ENCODE data around the gene CDK10.

Gene CDK10

DNA sequence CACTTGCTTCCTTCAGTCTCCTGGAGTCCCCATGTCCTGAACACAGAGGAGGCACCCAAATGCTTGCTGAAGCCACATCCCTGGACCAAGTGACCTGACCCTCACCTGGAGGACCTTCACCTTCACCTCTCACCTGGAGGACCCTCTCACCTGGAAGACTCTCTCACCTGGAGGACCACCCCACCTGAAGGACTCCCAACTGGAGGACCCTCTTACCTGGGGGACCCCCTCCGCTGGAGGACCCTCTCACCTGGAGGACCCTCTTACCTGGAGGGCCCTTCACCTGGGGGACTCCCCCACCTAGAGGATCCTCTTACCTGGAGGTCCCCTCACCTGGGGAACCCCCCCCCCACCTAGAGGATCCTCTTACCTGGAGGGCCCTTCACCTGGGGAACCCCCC is 573 bp upstream of the CDK10 start:
- TF ChIP-seq, protein P1, sequence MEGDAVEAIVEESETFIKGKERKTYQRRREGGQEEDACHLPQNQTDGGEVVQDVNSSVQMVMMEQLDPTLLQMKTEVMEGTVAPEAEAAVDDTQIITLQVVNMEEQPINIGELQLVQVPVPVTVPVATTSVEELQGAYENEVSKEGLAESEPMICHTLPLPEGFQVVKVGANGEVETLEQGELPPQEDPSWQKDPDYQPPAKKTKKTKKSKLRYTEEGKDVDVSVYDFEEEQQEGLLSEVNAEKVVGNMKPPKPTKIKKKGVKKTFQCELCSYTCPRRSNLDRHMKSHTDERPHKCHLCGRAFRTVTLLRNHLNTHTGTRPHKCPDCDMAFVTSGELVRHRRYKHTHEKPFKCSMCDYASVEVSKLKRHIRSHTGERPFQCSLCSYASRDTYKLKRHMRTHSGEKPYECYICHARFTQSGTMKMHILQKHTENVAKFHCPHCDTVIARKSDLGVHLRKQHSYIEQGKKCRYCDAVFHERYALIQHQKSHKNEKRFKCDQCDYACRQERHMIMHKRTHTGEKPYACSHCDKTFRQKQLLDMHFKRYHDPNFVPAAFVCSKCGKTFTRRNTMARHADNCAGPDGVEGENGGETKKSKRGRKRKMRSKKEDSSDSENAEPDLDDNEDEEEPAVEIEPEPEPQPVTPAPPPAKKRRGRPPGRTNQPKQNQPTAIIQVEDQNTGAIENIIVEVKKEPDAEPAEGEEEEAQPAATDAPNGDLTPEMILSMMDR (IDR thresholded peaks at IDR 0.05), result no peak
- no peak for TF ChIP-seq ZFX (IDR thresholded peaks at IDR 0.05; ENCODE audit: borderline replicate concordance)
- H3K27ac ChIP-seq, result peak overlapping the region; percentile 98

DNA sequence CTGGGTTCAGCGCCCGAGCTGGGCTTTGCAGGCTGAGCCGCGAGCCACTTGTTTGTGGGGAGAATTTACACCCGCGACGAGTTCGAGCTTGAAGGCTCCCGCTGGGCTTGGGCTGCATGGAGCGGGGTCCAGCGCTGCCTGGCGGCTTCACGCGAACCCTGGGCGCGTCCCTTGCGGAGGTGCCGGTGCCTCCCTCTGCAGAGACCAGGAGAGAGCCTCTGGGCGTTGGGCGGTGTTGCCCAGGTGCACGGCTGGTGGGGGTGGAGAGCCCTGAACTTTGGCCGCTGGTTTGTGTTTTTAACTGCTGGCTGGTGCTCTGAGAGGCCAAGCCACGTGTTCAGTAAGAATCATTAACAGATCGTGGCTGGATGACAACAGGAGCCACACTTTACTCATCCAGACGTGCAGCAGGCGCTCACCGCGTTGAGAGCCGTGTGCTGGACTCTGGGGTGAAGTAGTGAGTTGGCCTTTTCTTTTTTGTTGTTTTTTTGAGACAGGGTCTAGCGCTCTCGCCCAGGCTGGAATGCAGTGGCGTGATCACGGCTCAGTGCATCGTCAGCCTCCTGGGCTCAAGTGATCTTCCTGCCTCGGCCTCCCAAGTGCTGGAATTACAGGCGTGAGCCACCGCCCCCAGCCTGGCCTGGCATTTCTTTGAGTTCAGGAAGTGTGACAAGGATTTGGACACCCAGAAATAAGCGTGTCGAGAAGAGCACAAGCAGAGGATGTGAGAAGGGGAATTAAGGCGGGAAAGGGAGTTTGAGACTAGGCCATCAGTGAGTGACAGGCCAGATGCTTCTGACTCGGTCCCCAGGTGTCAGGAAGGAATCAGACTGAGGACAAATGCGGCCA is 827 bp downstream of the CDK10 start:
- peak overlapping the region; percentile 98 for H3K27ac ChIP-seq

DNA sequence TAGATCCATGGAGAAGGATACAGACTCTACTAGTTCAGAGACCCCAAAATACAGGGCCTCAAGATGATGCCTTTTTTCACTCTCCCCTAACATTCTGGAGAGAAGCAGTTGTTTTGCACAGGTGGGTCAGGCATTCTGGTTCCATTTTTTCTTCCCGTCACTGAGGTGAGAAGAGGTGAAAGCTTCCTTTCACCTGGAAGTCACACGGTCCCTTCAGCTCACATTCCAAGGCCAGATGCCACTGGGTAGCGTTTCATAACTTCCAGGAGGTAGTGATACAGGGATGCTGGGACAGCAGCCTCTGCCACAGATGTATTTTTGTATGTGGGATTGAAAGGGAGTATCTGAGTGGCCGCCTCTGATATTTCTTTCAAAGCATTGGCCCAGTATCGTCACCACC is 1.9 kb downstream of the CDK10 start:
- no peak for TF ChIP-seq ZFX (IDR thresholded peaks at IDR 0.05; ENCODE audit: borderline replicate concordance)
- TF ChIP-seq, protein P1 (IDR thresholded peaks at IDR 0.05), result no peak
- peak overlapping the region; percentile 98 for H3K27ac ChIP-seq

More for the DNA sequence above, 827 bp downstream of the CDK10 start:
- no peak for TF ChIP-seq ZFX (IDR thresholded peaks at IDR 0.05; ENCODE audit: borderline replicate concordance)
- TF ChIP-seq, protein P1 (IDR thresholded peaks at IDR 0.05), result 0 out of 2 replicates have a peak, but pooled peaks have one; percentile 5

DNA sequence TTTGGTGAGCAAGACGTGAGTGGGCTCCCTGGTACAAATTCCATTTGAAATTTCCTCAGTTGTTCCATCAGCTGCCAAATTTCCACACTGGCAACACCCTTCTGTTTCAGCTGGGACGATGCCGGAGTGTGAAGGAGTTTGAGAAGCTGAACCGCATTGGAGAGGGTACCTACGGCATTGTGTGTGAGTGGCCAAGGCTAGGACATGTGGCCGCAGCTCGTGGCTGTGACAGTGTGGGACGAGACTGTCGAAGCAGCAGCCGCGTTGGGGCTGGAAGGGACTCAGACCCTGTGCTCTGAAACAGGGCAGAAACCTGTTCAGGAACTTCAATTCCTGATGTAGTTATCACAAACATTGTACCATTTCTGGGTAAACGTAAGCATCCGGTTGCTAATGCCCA is 2.7 kb downstream of the CDK10 start:
- TF ChIP-seq, protein P1 (IDR thresholded peaks at IDR 0.05), result no peak
- H3K27ac ChIP-seq, result peak overlapping the region; percentile 98

DNA sequence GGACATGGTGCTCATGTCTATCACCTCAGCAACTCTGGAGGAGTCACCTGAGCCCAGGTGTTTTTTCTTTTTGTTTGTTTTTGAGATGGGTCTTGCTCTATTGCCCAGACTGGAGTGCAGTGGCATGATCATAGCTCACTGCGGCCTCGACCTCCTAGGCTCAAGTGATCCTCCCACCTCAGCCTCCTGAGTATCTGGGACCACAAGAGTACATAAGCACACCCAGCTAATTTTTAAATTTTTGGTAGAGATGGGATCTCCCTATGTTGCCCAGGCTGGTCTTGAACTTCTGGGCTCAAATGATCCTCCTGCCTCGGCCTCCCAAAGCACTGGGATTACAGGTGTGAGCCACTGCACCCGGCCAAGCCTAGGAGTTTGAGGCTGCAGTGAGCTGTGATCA is 3.1 kb downstream of the CDK10 start:
- H3K27ac ChIP-seq, result peak overlapping the region; percentile 98

DNA sequence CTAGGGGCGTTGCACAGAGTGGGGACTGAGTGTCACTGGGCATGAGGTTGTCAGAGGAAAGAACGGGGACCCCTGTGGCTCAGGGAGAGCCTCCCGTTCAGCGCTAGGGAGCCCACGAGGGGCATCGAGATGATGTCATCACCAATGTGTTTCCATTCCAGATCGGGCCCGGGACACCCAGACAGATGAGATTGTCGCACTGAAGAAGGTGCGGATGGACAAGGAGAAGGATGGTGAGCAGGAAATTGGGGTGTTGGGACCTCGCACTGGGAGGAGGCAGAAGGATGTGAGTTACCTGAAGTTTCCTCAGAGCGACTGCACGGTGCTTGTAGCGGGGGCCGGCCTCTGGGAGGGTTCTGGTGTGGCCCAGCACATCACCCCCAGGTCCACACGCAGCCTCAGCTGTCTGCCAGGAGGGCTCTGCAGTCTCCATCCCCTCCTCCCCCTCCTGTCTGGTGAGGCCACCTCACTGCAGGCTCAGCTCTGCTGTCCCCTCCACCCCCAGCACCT is 4.0 kb downstream of the CDK10 start:
- no peak for TF ChIP-seq ZFX (IDR thresholded peaks at IDR 0.05; ENCODE audit: borderline replicate concordance)
- TF ChIP-seq, protein P1 (IDR thresholded peaks at IDR 0.05), result no peak
- peak overlapping the region; percentile 98 for H3K27ac ChIP-seq

DNA sequence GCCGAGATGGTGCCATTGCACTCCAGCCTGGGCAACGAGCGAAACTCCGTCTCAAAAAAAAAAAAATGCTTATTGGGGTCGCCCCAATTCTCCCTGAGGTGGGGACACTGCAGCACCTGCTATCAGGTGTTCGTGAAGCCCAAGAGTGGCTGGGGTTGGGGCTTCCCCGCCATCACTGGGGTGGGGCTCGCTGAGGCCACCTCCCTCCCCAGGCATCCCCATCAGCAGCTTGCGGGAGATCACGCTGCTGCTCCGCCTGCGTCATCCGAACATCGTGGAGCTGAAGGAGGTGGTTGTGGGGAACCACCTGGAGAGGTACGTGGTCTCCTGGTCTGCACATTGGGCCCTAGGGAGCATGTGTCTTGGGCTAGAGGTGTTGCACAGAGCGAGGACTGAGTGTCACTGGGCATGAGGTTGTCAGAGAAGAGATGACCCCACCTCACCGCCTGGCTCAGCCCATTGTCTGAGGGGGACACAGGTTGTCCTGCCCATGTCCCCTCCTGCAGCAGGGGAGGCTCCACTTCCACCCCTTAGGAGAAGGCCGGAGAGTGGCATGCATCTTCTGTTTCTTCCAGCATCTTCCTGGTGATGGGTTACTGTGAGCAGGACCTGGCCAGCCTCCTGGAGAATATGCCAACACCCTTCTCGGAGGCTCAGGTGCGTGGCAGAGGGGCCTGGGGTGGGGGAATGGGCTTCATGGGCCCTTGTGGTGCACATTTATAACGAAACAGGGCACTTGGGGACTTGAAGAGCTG is 4.9 kb downstream of the CDK10 start:
- no peak for TF ChIP-seq ZFX (IDR thresholded peaks at IDR 0.05; ENCODE audit: borderline replicate concordance)
- TF ChIP-seq, protein P1 (IDR thresholded peaks at IDR 0.05), result no peak
- H3K27ac ChIP-seq, result peak overlapping the region; percentile 98
